ENCODE data around the gene TYRO3.

The TYRO3 gene

DNA sequence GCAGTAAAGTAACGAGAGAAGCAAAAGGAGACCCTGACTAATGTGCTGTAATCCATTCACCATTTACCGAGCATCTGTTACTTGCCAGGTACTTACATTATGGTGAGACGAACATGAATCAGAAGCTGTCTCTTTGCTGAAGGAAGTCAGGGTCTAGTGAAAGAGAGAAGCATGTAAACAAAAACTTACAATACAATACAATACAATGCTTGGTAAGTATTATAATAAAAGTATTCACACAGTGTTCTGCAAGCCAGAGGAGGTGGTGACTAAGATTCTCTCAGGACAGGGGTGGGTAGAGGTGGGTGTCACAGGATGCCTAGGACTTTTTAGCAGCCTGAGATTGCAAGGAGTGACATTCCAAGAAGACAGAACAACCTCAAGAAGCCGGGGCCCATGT, 51.0 kb downstream of the TYRO3 start:
- DNase-seq: no peak

- DNase-seq: peak; percentile 17
These were observed 61.7 kb downstream of the TYRO3 start for GRCh38 chr15:41620536-41621199.

DNA sequence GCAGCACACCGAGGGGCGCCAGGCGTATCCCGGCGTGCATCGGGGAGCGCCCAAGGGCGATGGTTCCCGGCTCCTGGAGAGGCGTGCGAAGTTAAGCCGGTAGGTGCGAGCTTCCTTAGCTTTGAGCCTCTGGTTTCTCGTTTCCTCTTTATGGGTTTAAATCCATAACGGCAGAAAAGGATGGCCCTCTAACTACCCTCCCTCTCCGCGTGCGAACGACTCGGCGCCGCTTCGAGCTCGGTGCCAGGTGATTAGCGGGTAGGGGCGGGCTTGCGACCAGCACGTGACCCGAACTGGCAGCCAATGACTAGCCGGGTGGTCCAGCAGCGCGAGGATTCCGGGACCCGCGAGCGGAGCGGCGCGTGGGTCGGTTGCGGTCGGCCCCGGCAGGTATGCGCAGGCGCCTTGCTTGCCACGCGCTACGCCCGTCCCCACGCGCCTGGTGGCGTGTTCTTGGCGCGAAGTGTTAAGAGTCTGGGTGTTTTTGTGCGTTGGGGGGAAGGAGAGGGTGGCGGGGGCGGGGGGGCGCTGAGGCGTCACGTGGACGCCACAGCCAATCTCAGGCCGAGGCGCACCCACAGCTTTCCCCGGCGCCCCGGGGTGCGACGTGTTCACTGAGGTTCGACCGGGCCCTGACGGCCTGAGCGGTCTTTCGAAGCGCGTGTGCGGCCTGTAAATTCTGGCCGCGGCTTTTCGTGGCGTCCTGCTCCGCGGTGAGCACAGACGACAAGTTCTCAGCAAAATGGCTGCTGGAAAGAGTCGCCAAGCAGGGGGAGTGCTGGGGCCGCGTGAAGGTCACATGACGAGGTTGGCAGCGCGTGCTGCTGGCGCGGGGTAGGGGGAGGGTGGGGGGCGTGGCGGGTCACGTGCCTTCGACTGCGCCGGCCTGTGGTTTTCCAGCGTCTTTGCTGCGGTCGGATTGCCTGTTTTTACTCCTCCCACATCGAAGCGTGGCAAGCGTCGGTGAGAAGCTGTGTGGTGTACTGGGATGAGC, 62.5 kb downstream of the TYRO3 start:
- DNase-seq: peak; percentile 86

DNA sequence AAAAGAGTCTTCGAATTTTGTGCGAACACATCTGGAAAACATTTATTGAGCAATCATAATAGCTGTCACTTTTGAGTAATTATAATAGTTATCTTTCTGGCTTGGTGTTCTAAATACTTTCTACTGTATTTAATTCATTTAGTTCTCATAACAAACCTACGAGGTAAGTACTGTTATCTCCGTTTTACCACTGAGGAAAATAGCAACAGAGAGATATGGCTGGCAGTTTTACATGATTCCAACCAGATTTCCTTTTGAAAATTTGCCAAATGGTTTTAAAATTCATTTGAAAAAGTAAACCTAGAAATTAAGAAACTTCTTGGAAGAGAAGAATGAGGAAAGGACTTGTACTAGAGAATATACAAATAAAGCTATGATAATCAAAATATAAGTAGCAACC, 63.9 kb downstream of the TYRO3 start:
- no peak for DNase-seq

DNA sequence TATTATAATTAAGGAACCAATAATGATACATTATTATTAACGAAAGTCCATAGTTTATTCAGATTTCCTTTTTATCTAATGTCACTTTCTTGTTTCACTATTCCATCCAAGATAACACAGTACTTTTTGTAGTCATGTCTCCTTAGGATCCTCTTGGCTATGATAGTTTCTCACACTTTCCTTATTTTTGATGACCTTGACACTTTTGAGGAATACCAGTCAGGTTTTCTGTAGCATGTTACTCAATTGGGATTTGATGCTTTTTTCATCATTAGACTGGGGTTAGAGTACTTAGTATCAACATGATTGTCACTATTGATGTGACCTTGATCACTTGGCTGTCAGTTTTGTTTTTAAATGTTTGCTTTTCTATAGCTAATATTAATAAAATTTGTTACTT, 68.2 kb downstream of the TYRO3 start:
- no peak for DNase-seq

DNA sequence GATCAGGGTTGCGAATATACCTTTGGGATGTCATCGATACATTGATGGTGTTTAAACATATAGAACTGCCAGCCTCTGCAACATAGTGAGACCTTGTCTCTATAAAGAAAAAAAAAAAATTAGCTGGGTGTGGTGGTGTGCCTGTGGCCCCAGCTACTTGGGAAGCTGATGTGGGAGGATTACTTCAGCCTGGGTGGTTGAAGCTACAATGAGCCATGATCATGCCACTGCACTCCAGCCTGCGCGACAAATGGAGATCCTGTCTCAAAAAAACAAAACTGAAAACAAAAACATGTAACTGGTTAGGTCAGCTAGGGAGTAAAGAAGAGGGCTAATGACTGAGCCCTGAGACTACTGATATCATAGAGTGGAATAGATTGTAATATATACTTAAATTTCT, 70.5 kb downstream of the TYRO3 start:
- no peak for DNase-seq

- DNase-seq: no peak
These were observed 70.9 kb downstream of the TYRO3 start for GRCh38 chr15:41629883-41630282.

GRCh38 chr15:41630616-41631217, 71.7 kb downstream of the TYRO3 start:
- no peak for DNase-seq

DNA sequence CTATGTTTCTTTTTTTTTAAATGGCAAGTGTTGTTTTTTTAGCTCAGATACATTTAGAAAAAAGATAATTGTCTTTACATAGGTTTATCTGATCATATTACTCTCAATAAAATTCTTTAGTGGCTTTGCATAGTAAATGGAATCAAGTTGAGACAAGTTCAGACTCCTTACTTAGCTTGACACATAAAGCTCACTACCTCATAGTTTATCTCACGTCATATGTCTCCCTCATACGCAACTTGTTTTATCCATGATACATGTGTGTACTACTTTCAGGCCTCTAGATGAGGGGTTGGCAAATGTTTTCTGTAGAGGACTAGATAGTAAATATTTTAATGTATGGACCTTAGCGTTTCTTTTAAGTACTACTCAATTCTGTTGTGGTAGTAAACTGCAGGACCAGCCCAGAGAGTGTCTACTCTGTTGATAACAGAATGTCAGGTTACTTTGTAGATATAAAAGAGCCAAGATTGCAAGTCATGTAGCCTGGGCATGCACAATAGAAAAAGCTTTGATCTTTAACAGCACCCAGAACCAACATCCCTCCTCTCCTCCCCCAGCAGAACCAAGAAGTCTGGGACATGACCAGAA, 73.0 kb downstream of the TYRO3 start:
- peak; percentile 41 for DNase-seq

Data from hematopoietic multipotent progenitor cell treated with erythropoietin and hydrocortisone succinate and interleukin-3 and kit ligand, for 4 days (in vitro differentiated cells).